GM23338 (cell line): Measurements from ENCODE around the gene CAPN9. TPM values are rescaled to one million over a fixed set of nuclear protein-coding genes. Genes with fewer than 3 reads are reported as not detected.

ENCODE experiments used
- ATAC-seq: fragments of 200-7000 bp; cut with Tn5 transposase; 3 replicates; pipeline ENCODE4 v1.9.1; 2020
- DNase-seq: peaks from one replicate; pipeline ENCODE4 v3.0.0-alpha.2; 2015; ENCODE audit warnings: low spot score
- H2AFZ ChIP-seq: fragments of 200-600 bp; sonication (generic); 2 replicates; pipeline ENCODE4 v1.8.0; 2016; ENCODE audit warnings: antibody characterized with exemption, mild to moderate bottlenecking, moderate library complexity
- H3F3A ChIP-seq: fragments of 200-600 bp; sonication (generic); replicated peaks from 2 replicates; pipeline ENCODE4 v1.8.0; 2017; ENCODE audit warnings: antibody characterized with exemption, mixed run types, low read depth
- H3K27ac ChIP-seq: fragments of 200-600 bp; sonication (generic); 2 replicates; pipeline ENCODE4 v1.6.1; 2016; ENCODE audit warnings: low read depth
- H3K27me3 ChIP-seq: fragments of 200-600 bp; sonication (generic); 2 replicates; pipeline ENCODE4 v1.8.0; 2016; ENCODE audit warnings: mild to moderate bottlenecking, mixed run types, moderate library complexity; ENCODE audit not compliant: insufficient read depth
- H3K36me3 ChIP-seq: fragments of 200-600 bp; sonication (generic); 2 replicates; pipeline ENCODE4 v1.8.0; 2016; ENCODE audit warnings: mild to moderate bottlenecking; ENCODE audit not compliant: insufficient read depth
- H3K4me1 ChIP-seq: fragments of 200-600 bp; sonication (generic); 2 replicates; pipeline ENCODE4 v1.8.0; 2016; ENCODE audit warnings: mild to moderate bottlenecking, moderate library complexity; ENCODE audit not compliant: insufficient read depth
- H3K4me2 ChIP-seq: fragments of 200-600 bp; sonication (generic); 2 replicates; pipeline ENCODE4 v1.7.1; 2017; ENCODE audit warnings: mixed run types
- H3K4me3 ChIP-seq: fragments of 200-600 bp; sonication (generic); 2 replicates; pipeline ENCODE4 v1.6.1; 2016; ENCODE audit warnings: mixed run types
- H3K79me2 ChIP-seq: fragments of 200-600 bp; sonication (generic); replicated peaks from 2 replicates; pipeline ENCODE4 v1.8.0; 2017; ENCODE audit warnings: mild to moderate bottlenecking; ENCODE audit not compliant: insufficient read depth
- H3K9me2 ChIP-seq: fragments of 200-600 bp; sonication (generic); 2 replicates; pipeline ENCODE4 v1.8.0; 2017; ENCODE audit not compliant: insufficient read depth
- H4K20me1 ChIP-seq: fragments of 200-600 bp; sonication (generic); replicated peaks from 2 replicates; pipeline ENCODE4 v1.8.0; 2017; ENCODE audit warnings: mild to moderate bottlenecking; ENCODE audit not compliant: insufficient read depth
- H3K27ac Mint-ChIP-seq: 2 replicates; pipeline ENCODE4 v1.8.0; 2020; ENCODE audit warnings: inconsistent platforms, mild to moderate bottlenecking, moderate library complexity, mixed read lengths
- H3K27me3 Mint-ChIP-seq: 3 replicates; pipeline ENCODE4 v1.8.0; 2022; ENCODE audit warnings: low read depth, mild to moderate bottlenecking, moderate library complexity, mixed read lengths, inconsistent platforms; ENCODE audit not compliant: insufficient read depth, poor library complexity
- H3K36me3 Mint-ChIP-seq: 3 replicates; pipeline ENCODE4 v1.8.0; 2021; ENCODE audit warnings: low read depth, mild to moderate bottlenecking, inconsistent platforms, moderate library complexity, mixed read lengths
- H3K4me1 Mint-ChIP-seq: 3 replicates; pipeline ENCODE4 v1.8.0; 2020; ENCODE audit warnings: mild to moderate bottlenecking, inconsistent platforms, mixed read lengths
- H3K4me3 Mint-ChIP-seq: 3 replicates; pipeline ENCODE4 v1.8.0; 2021; ENCODE audit warnings: moderate library complexity, mild to moderate bottlenecking, inconsistent platforms, mixed read lengths
- H3K9me3 Mint-ChIP-seq: 3 replicates; pipeline ENCODE4 v1.8.0; 2020; ENCODE audit warnings: moderate library complexity, mild to moderate bottlenecking, inconsistent platforms, mixed read lengths
- CREB1 ChIP-seq: fragments of 250-450 bp; sonication (Bioruptor Pico); IDR thresholded peaks from 2 replicates; pipeline ENCODE4 v1.5.0; 2020; ENCODE audit warnings: low read depth, mild to moderate bottlenecking, moderate library complexity
- ETS1 ChIP-seq: IDR thresholded peaks from 2 replicates; pipeline ENCODE4 v1.6.1; 2016; ENCODE audit warnings: antibody characterized with exemption
- EZH2 ChIP-seq: fragments of 200-600 bp; sonication (generic); IDR thresholded peaks from one replicate; pipeline ENCODE4 v1.8.0; 2017; ENCODE audit warnings: antibody characterized with exemption, mild to moderate bottlenecking, low read depth; ENCODE audit not compliant: unreplicated experiment
- EZH2phosphoT487 ChIP-seq: fragments of 200-600 bp; sonication (generic); IDR thresholded peaks from one replicate; pipeline ENCODE4 v1.8.1; 2018; ENCODE audit warnings: antibody characterized with exemption; ENCODE audit not compliant: unreplicated experiment
- JUNB ChIP-seq: IDR thresholded peaks from one replicate; pipeline ENCODE4 v1.6.1; 2016; ENCODE audit warnings: antibody characterized with exemption; ENCODE audit not compliant: unreplicated experiment
- NANOG ChIP-seq: IDR thresholded peaks from 2 replicates; pipeline ENCODE4 v1.6.1; 2016; ENCODE audit warnings: antibody characterized with exemption, borderline replicate concordance
- POLR2AphosphoS5 ChIP-seq: IDR thresholded peaks from 2 replicates; pipeline ENCODE4 v1.6.1; 2016; ENCODE audit warnings: antibody characterized with exemption, low read depth
- REST ChIP-seq: IDR thresholded peaks from one replicate; pipeline ENCODE4 v1.6.1; 2018; ENCODE audit warnings: antibody characterized with exemption; ENCODE audit not compliant: unreplicated experiment
- STAT1 ChIP-seq: IDR thresholded peaks from one replicate; pipeline ENCODE4 v1.6.1; 2016; ENCODE audit warnings: antibody characterized with exemption; ENCODE audit not compliant: unreplicated experiment
- ZNF114 ChIP-seq: fragments of 250-450 bp; sonication (Bioruptor Pico); IDR thresholded peaks from 2 replicates; pipeline ENCODE4 v1.5.0; 2020; ENCODE audit warnings: mild to moderate bottlenecking, moderate library complexity
- ZNF331 ChIP-seq: fragments of 250-450 bp; sonication (Bioruptor Pico); IDR thresholded peaks from 2 replicates; pipeline ENCODE4 v1.5.0; 2020; ENCODE audit warnings: low read depth, mild to moderate bottlenecking, moderate library complexity
- polyA plus RNA-seq: library from polyadenylated mRNA; unstranded; fragments of >200 nt; fragmentation: Nextera tagmentation; extraction: Ambion mirVana; gene quantifications from 2 replicates; pipeline ENCODE4 v1.2.1, GENCODE V29; 2016
- total RNA-seq: library from RNA; depleted of rRNA; stranded (reverse); fragments of >200 nt; shearing (Covaris generic); gene quantifications from 2 replicates; pipeline ENCODE4 v1.2.3, GENCODE V29; 2014

The CAPN9 gene
- total and polyA plus RNA-seq, 2 experiments from 2014 or later: 0.07 TPM; not detected in 1

GRCh38 chr1:230839173-230839572, 92.0 kb downstream of the CAPN9 start (continued):
- TF ChIP-seq REST (no peak), ZNF331 (CRISPR knock-in tag) (no peak), ZNF114 (CRISPR knock-in tag) (no peak), POLR2AphosphoS5 (no peak), ETS1 (no peak), CREB1 (CRISPR knock-in tag) (no peak), EZH2phosphoT487 (no peak), EZH2 (no peak), JUNB (no peak), STAT1 (no peak)

- H4K20me1 ChIP-seq: peaks cover 6% of the 10 kb centered on the region; the same call in 1 of the 2 replicates
- no peaks in the 10 kb centered on the region for H3F3A ChIP-seq
- no peaks in the 10 kb centered on the region for H3K9me2 ChIP-seq
- Mint-ChIP-seq H3K9me3 (no peaks in the 10 kb centered on the region), H3K36me3 (peaks cover 32% of the 10 kb centered on the region), H3K4me1 (no peaks in the 10 kb centered on the region), H3K27me3 (peaks cover 1% of the 10 kb centered on the region), H3K4me3 (no peak overlapping the region), H3K27ac (no peak overlapping the region)
- H3K79me2 ChIP-seq: no peaks in the 10 kb centered on the region
- H3K4me3 ChIP-seq: no peak overlapping the region
- H3K27me3 ChIP-seq: no peaks in the 10 kb centered on the region
- no peak for DNase-seq
- H3K36me3 ChIP-seq: no peaks in the 10 kb centered on the region
- no peak overlapping the region for H3K27ac ChIP-seq
- ATAC-seq: no peak
- no peaks in the 10 kb centered on the region for H3K4me1 ChIP-seq
- H3K4me2 ChIP-seq: no peak overlapping the region
- no peak overlapping the region for H2AFZ ChIP-seq
- no peak for TF ChIP-seq ZNF331 (CRISPR knock-in tag)
- no peak for TF ChIP-seq ETS1
- no peak for TF ChIP-seq NANOG
- TF ChIP-seq EZH2: no peak
- no peak for TF ChIP-seq ZNF114 (CRISPR knock-in tag)
- TF ChIP-seq EZH2phosphoT487: no peak
- TF ChIP-seq REST: no peak
Observed at GRCh38 chr1:230842801-230843200, 95.6 kb downstream of the CAPN9 start.
